Mesendoderm (in vitro differentiated cells): ENCODE results near the gene HOXA6.

Experiments used
- DNase-seq: peaks from one replicate; pipeline ENCODE4 v3.0.0; 2013
- H2AK5ac ChIP-seq: 2 replicates; pipeline ENCODE4 v1.6.1; 2013; ENCODE audit warnings: low read length, inconsistent platforms
- H2BK120ac ChIP-seq: 2 replicates; pipeline ENCODE4 v1.6.1; 2013; ENCODE audit warnings: low read depth, mild to moderate bottlenecking, low read length, moderate library complexity, mixed read lengths
- H2BK15ac ChIP-seq: replicated peaks from 2 replicates; pipeline ENCODE4 v1.6.1; 2013; ENCODE audit warnings: low read depth, mild to moderate bottlenecking, moderate library complexity
- H2BK5ac ChIP-seq: 2 replicates; pipeline ENCODE4 v1.6.1; 2013; ENCODE audit warnings: low read length, inconsistent platforms
- H3K18ac ChIP-seq: 2 replicates; pipeline ENCODE4 v1.6.1; 2013; ENCODE audit warnings: mild to moderate bottlenecking, low read length, mixed read lengths
- H3K23ac ChIP-seq: one replicate; pipeline ENCODE4 v1.6.1; 2013; ENCODE audit warnings: low read length
- H3K27ac ChIP-seq: 2 replicates; pipeline ENCODE4 v1.5.1; 2013; ENCODE audit warnings: low read depth, mild to moderate bottlenecking, inconsistent platforms, low read length, moderate library complexity
- H3K27me3 ChIP-seq: 2 replicates; pipeline ENCODE4 v1.6.1; 2013; ENCODE audit warnings: low read length, control low read depth, mild to moderate bottlenecking, inconsistent platforms; ENCODE audit not compliant: insufficient read depth, poor library complexity
- H3K36me3 ChIP-seq: 2 replicates; pipeline ENCODE4 v1.6.1; 2013; ENCODE audit warnings: low read length, inconsistent platforms; ENCODE audit not compliant: control insufficient read depth, insufficient read depth
- H3K4ac ChIP-seq: one replicate; pipeline ENCODE4 v1.6.1; 2013; ENCODE audit warnings: low read depth, mild to moderate bottlenecking, low read length, moderate library complexity
- H3K4me1 ChIP-seq: 2 replicates; pipeline ENCODE4 v1.6.1; 2013; ENCODE audit warnings: low read depth, low read length, inconsistent platforms; ENCODE audit not compliant: control insufficient read depth
- H3K4me2 ChIP-seq: 2 replicates; pipeline ENCODE4 v1.6.1; 2013; ENCODE audit warnings: low read length
- H3K4me3 ChIP-seq: 2 replicates; pipeline ENCODE4 v1.5.1; 2013; ENCODE audit warnings: mild to moderate bottlenecking, low read length
- H3K56ac ChIP-seq: one replicate; pipeline ENCODE4 v1.6.1; 2013; ENCODE audit warnings: low read length
- H3K79me1 ChIP-seq: 2 replicates; pipeline ENCODE4 v1.6.1; 2013; ENCODE audit warnings: low read length, inconsistent platforms
- H3K79me2 ChIP-seq: 2 replicates; pipeline ENCODE4 v1.6.1; 2013; ENCODE audit warnings: mild to moderate bottlenecking, low read length; ENCODE audit not compliant: control insufficient read depth, insufficient read depth
- H3K9ac ChIP-seq: 2 replicates; pipeline ENCODE4 v1.6.1; 2013; ENCODE audit warnings: low read length, inconsistent platforms
- H4K5ac ChIP-seq: one replicate; pipeline ENCODE4 v1.6.1; 2013; ENCODE audit warnings: low read length
- H4K8ac ChIP-seq: one replicate; pipeline ENCODE4 v1.6.1; 2013; ENCODE audit warnings: low read depth, mild to moderate bottlenecking, control low read depth, low read length, moderate library complexity
- WGBS: extraction: QIAGEN DNeasy Blood & Tissue Kit; methylation state at CpG from one replicate; pipeline ENCODE4 v1.1.7; 2013; ENCODE audit warnings: low lambda C conversion rate, missing lambda C conversion rate; ENCODE audit not compliant: insufficient coverage; ENCODE audit errors: extremely low coverage; 5-methylcytosine and 5-hydroxymethylcytosine counted together

Gene HOXA6

GRCh38 chr7:27137640-27138315 is 9.8 kb downstream of the HOXA6 start:
- Histone ChIP-seq H2BK15ac (no peak overlapping the region), H3K27me3 (peaks cover 96% of the 10 kb centered on the region), H2BK5ac (no peak overlapping the region), H4K5ac (no peak overlapping the region), H4K8ac (no peak overlapping the region), H3K23ac (no peak overlapping the region), H3K27ac (no peak overlapping the region), H3K4me2 (no peak overlapping the region), H3K36me3 (no peaks in the 10 kb centered on the region), H2AK5ac (no peak overlapping the region), H2BK120ac (no peak overlapping the region), H3K4ac (no peak overlapping the region), H3K9ac (no peak overlapping the region), H3K56ac (no peak overlapping the region), H3K79me1 (no peaks in the 10 kb centered on the region), H3K4me3 (no peak overlapping the region), H3K18ac (no peak overlapping the region), H3K4me1 (no peaks in the 10 kb centered on the region), H3K79me2 (no peaks in the 10 kb centered on the region)
- no peak for DNase-seq
- WGBS = no CpG with 5 or more reads among the region's 2 CpGs

GRCh38 chr7:27134392-27134791 is 13.2 kb downstream of the HOXA6 start:
- Histone ChIP-seq H3K27ac (no peak overlapping the region), H3K9ac (no peak overlapping the region)

GRCh38 chr7:27133409-27134231 is 14.0 kb downstream of the HOXA6 start:
- Histone ChIP-seq H3K27ac (no peak overlapping the region), H3K56ac (no peak overlapping the region), H3K9ac (no peak overlapping the region), H2AK5ac (no peak overlapping the region), H3K4me3 (no peak overlapping the region), H4K5ac (no peak overlapping the region), H2BK120ac (no peak overlapping the region), H4K8ac (no peak overlapping the region), H3K27me3 (peaks cover 89% of the 10 kb centered on the region), H3K23ac (no peak overlapping the region), H2BK15ac (no peak overlapping the region), H3K4me1 (no peaks in the 10 kb centered on the region), H3K79me1 (no peaks in the 10 kb centered on the region), H3K4ac (no peak overlapping the region), H2BK5ac (no peak overlapping the region), H3K4me2 (no peak overlapping the region), H3K36me3 (no peaks in the 10 kb centered on the region), H3K18ac (no peak overlapping the region), H3K79me2 (no peaks in the 10 kb centered on the region)
- no CpG with 5 or more reads among the region's 18 CpGs for WGBS
- no peak for DNase-seq

More at GRCh38 chr7:27134392-27134791, 13.2 kb downstream of the HOXA6 start:
- Histone ChIP-seq H2BK15ac (no peak overlapping the region), H3K4ac (no peak overlapping the region), H4K8ac (no peak overlapping the region), H3K27me3 (peaks cover 89% of the 10 kb centered on the region), H3K4me2 (no peak overlapping the region), H2AK5ac (no peak overlapping the region), H3K79me2 (no peaks in the 10 kb centered on the region), H3K36me3 (no peaks in the 10 kb centered on the region), H3K23ac (no peak overlapping the region), H3K18ac (no peak overlapping the region), H3K4me3 (no peak overlapping the region), H3K56ac (no peak overlapping the region), H2BK120ac (no peak overlapping the region), H3K79me1 (no peaks in the 10 kb centered on the region), H4K5ac (no peak overlapping the region), H2BK5ac (no peak overlapping the region), H3K4me1 (no peaks in the 10 kb centered on the region)
- no peak for DNase-seq
- no CpG with 5 or more reads among the region's 2 CpGs for WGBS

GRCh38 chr7:27132978-27133377 is 14.6 kb downstream of the HOXA6 start:
- no peaks in the 10 kb centered on the region for H3K79me1 ChIP-seq
- no peaks in the 10 kb centered on the region for H3K36me3 ChIP-seq
- no peaks in the 10 kb centered on the region for H3K4me1 ChIP-seq
- WGBS = no CpG with 5 or more reads among the region's 6 CpGs
- no peak overlapping the region for H3K4ac ChIP-seq
- H3K18ac ChIP-seq = no peak overlapping the region
- H2BK120ac ChIP-seq = no peak overlapping the region
- H4K8ac ChIP-seq = no peak overlapping the region
- H2AK5ac ChIP-seq = no peak overlapping the region
- peaks cover 88% of the 10 kb centered on the region for H3K27me3 ChIP-seq
- H3K9ac ChIP-seq = no peak overlapping the region
- no peak overlapping the region for H3K27ac ChIP-seq
- H3K23ac ChIP-seq = no peak overlapping the region
- no peak for DNase-seq
- no peak overlapping the region for H4K5ac ChIP-seq
- H3K4me3 ChIP-seq = no peak overlapping the region
- no peak overlapping the region for H3K56ac ChIP-seq
- H3K79me2 ChIP-seq = no peaks in the 10 kb centered on the region
- H2BK5ac ChIP-seq = no peak overlapping the region
- H3K4me2 ChIP-seq = no peak overlapping the region
- H2BK15ac ChIP-seq = no peak overlapping the region

GRCh38 chr7:27132214-27132613 is 15.4 kb downstream of the HOXA6 start:
- H3K4me2 ChIP-seq = no peak overlapping the region
- no peak overlapping the region for H3K56ac ChIP-seq
- H3K36me3 ChIP-seq = no peaks in the 10 kb centered on the region
- DNase-seq = no peak
- H3K23ac ChIP-seq = no peak overlapping the region
- H3K27ac ChIP-seq = no peak overlapping the region
- H3K4ac ChIP-seq = no peak overlapping the region
- H3K79me2 ChIP-seq = no peaks in the 10 kb centered on the region
- WGBS = no CpG with 5 or more reads among the region's 2 CpGs
- no peak overlapping the region for H3K18ac ChIP-seq
- no peak overlapping the region for H3K9ac ChIP-seq
- no peak overlapping the region for H2BK120ac ChIP-seq
- peaks cover 88% of the 10 kb centered on the region for H3K27me3 ChIP-seq
- no peak overlapping the region for H2BK15ac ChIP-seq
- H2BK5ac ChIP-seq = no peak overlapping the region
- H4K5ac ChIP-seq = no peak overlapping the region
- no peaks in the 10 kb centered on the region for H3K4me1 ChIP-seq
- H2AK5ac ChIP-seq = no peak overlapping the region
- H3K79me1 ChIP-seq = no peaks in the 10 kb centered on the region
- no peak overlapping the region for H4K8ac ChIP-seq
- H3K4me3 ChIP-seq = no peak overlapping the region
